ENCODE results near the gene SESN1. TPM values are rescaled to one million over a fixed set of nuclear protein-coding genes. Genes with fewer than 3 reads are reported as not detected.

SESN1 gene
- total RNA-seq, 2 experiments from 2014 or later = 10.8 to 13.8 TPM

DNA sequence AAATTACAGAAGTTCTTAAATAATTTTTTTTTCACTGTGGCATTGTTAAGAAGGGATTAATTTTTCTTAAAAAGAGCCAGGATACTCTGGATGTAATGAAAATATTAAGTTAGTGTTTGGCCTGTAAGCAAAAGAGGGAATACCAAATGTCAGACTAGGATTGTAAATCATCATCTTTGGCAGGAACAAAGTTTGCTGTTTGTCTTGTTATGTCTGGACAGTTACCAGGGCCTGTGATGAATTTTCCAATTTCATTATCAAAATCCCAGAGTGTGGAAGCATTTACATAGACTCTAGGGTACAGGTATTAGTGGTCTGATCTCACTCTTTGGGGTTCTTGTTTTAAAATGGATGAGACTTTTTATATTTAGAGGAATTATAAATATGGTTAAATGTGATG lies 26.8 kb upstream of the SESN1 start:
- Histone ChIP-seq H3K27ac (ENCODE audit: low read depth, low read length, poor library complexity, severe bottlenecking) (no peak overlapping the region), H2AFZ (ENCODE audit: low read length) (no peak overlapping the region), H4K20me1 (ENCODE audit: insufficient read depth, low read length) (peaks cover 16% of the 10 kb centered on the region; the same call in 1 of the 2 replicates), H3K79me2 (ENCODE audit: insufficient read depth, low read depth, low read length) (peaks cover 17% of the 10 kb centered on the region; the same call in 1 of the 2 replicates), H3K4me1 (ENCODE audit: insufficient read depth, low read length, poor library complexity, severe bottlenecking) (peaks cover 49% of the 10 kb centered on the region), H3K9me2 (ENCODE audit: insufficient read depth, low read length) (no peaks in the 10 kb centered on the region), H3K4me2 (ENCODE audit: low read length) (peak overlapping the region; percentile 52; the same call in 1 of the 2 replicates), H3K36me3 (ENCODE audit: insufficient read depth, low read length) (no peaks in the 10 kb centered on the region; the same call in 1 of the 2 replicates), H3K4me3 (ENCODE audit: low read depth, low read length, poor library complexity, severe bottlenecking) (no peak overlapping the region), H3K9me3 (ENCODE audit: low read length) (no peaks in the 10 kb centered on the region)
- CTCF ChIA-PET (ENCODE audit: unreplicated experiment) = no interaction called here
- no TSS peak for BruUV-seq (replicated peaks)
- DNase-seq (ENCODE audit: low spot score) = no peak
- TF ChIP-seq CTCF (conservative IDR thresholded peaks at IDR 0.05; ENCODE audit: low read length) (no peak), EZH2phosphoT487 (IDR thresholded peaks at IDR 0.05; ENCODE audit: borderline replicate concordance, low read depth, low read length) (no peak)
- POLR2A ChIA-PET = interaction anchor here (1.3 kb wide), 1 partner anchor 32 kb away, joined by 3 read pairs; no protein-coding TSS in a partner anchor
- intact Hi-C loops (cut with micrococcal nuclease; ENCODE audit: unreplicated experiment) = no loop called here

DNA sequence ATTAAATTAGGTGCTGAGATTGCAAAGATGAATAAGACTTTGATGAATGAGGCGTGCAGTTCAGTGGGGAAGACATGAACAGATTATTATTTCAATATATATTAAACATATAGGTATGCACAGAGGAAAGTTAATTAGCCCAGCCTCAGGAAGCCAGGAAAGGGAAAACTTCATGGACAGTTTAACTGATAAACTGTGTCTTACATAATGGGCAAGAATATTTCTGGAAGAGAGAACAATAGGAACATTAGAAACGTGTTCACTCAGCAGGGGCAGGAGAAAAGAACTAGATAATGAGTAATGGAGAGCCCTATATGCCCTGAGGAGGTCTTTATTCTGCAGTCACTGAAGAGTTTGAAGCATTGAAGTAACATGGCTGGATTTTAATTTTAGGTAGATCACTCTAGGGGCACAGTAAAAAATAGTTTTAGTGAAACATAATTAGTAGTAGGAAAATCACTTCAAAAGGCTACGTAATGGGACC lies 24.3 kb upstream of the SESN1 start:
- Histone ChIP-seq H3K4me1 (ENCODE audit: insufficient read depth, low read length, poor library complexity, severe bottlenecking) (peaks cover 54% of the 10 kb centered on the region), H3K27ac (ENCODE audit: low read depth, low read length, poor library complexity, severe bottlenecking) (no peak overlapping the region), H3K9me2 (ENCODE audit: insufficient read depth, low read length) (no peaks in the 10 kb centered on the region), H3K9me3 (ENCODE audit: low read length) (no peaks in the 10 kb centered on the region), H2AFZ (ENCODE audit: low read length) (no peak overlapping the region), H3K4me3 (ENCODE audit: low read depth, low read length, poor library complexity, severe bottlenecking) (no peak overlapping the region), H3K4me2 (ENCODE audit: low read length) (no peak overlapping the region), H3K36me3 (ENCODE audit: insufficient read depth, low read length) (no peaks in the 10 kb centered on the region), H4K20me1 (ENCODE audit: insufficient read depth, low read length) (peaks cover 23% of the 10 kb centered on the region), H3K79me2 (ENCODE audit: insufficient read depth, low read depth, low read length) (peaks cover 28% of the 10 kb centered on the region; the same call in 1 of the 2 replicates)
- ChIA-PET CTCF (ENCODE audit: unreplicated experiment) (no interaction called here), POLR2A (interaction anchor here (0.9 to 1.0 kb wide), 2 partner anchors 24 to 28 kb away, joined by 3 to 5 read pairs; partner anchors contain the start of genes CEP57L1 and SESN1)
- no peak for DNase-seq (ENCODE audit: low spot score)
- TF ChIP-seq EZH2phosphoT487 (IDR thresholded peaks at IDR 0.05; ENCODE audit: borderline replicate concordance, low read depth, low read length) = no peak
- TF ChIP-seq CTCF (conservative IDR thresholded peaks at IDR 0.05; ENCODE audit: low read length) = no peak
- intact Hi-C loops (cut with micrococcal nuclease; ENCODE audit: unreplicated experiment) = no loop called here
- BruUV-seq (replicated peaks) = no TSS peak

DNA sequence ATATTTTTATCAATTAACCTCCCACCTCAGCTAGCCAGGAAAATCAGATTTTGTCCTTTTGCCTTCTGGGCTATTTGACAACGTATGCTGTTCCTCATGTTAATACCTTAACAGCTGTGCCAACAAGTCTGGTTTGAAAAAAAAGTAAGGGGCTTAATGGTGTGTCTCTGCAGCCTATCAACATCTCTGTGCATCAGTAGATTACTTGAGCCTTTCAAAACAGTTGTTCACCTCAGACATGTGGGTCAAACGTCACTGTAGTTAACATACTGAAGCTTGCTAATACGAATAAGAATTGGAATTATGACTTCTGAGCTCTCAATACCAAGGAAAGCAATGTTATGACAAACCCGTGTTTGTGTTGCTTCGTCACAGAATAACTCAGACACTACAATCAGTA lies 23.7 kb upstream of the SESN1 start:
- intact Hi-C loops (cut with micrococcal nuclease; ENCODE audit: unreplicated experiment) = no loop called here
- Histone ChIP-seq H3K36me3 (ENCODE audit: insufficient read depth, low read length) (no peaks in the 10 kb centered on the region), H3K4me3 (ENCODE audit: low read depth, low read length, poor library complexity, severe bottlenecking) (no peak overlapping the region), H3K4me2 (ENCODE audit: low read length) (no peak overlapping the region), H3K79me2 (ENCODE audit: insufficient read depth, low read depth, low read length) (peaks cover 28% of the 10 kb centered on the region; the same call in 1 of the 2 replicates), H3K9me2 (ENCODE audit: insufficient read depth, low read length) (no peaks in the 10 kb centered on the region), H3K4me1 (ENCODE audit: insufficient read depth, low read length, poor library complexity, severe bottlenecking) (peaks cover 54% of the 10 kb centered on the region), H3K27ac (ENCODE audit: low read depth, low read length, poor library complexity, severe bottlenecking) (no peak overlapping the region), H3K9me3 (ENCODE audit: low read length) (no peaks in the 10 kb centered on the region), H2AFZ (ENCODE audit: low read length) (no peak overlapping the region), H4K20me1 (ENCODE audit: insufficient read depth, low read length) (peaks cover 25% of the 10 kb centered on the region)
- ChIA-PET POLR2A (interaction anchor here (0.9 to 1.0 kb wide), 2 partner anchors 24 to 28 kb away, joined by 3 to 5 read pairs; partner anchors contain the start of genes CEP57L1 and SESN1), CTCF (ENCODE audit: unreplicated experiment) (no interaction called here)
- BruUV-seq (replicated peaks) = no TSS peak
- no peak for DNase-seq (ENCODE audit: low spot score)
- TF ChIP-seq CTCF (conservative IDR thresholded peaks at IDR 0.05; ENCODE audit: low read length) (no peak), EZH2phosphoT487 (IDR thresholded peaks at IDR 0.05; ENCODE audit: borderline replicate concordance, low read depth, low read length) (no peak)

Data from OCI-LY7 (cell line).